Keratinocyte (primary cell): ENCODE data around the gene DOP1B. TPM values are rescaled to one million over a fixed set of nuclear protein-coding genes. Genes with fewer than 3 reads are reported as not detected.
"Not testable (repeated sequence)": the region's sequence is repeated elsewhere in the genome, so short reads cannot be mapped to it uniquely, and the experiment has no call there.

Experiments used
- DNase-seq: peaks from one replicate; pipeline ENCODE4 v3.0.0-alpha.2; 2011; ENCODE audit warnings: low read depth, missing footprints, low spot score
- FAIRE-seq: peaks from 2 replicates; lab custom pipeline; 2011; peaks lifted over from hg19 to GRCh38; lab: Jason Lieb, UNC
- H2AFZ ChIP-seq: 2 replicates; pipeline ENCODE4 v1.6.0; 2012; ENCODE audit warnings: low read length, control low read depth, inconsistent platforms; ENCODE audit not compliant: control insufficient read depth
- H3K27ac ChIP-seq: 2 replicates; pipeline ENCODE4 v1.5.1; 2011; ENCODE audit warnings: low read length; ENCODE audit not compliant: control insufficient read depth, insufficient read depth
- H3K27me3 ChIP-seq: 3 replicates; pipeline ENCODE4 v1.6.0; 2011; ENCODE audit warnings: low read length; ENCODE audit not compliant: control insufficient read depth, insufficient read depth; ENCODE audit errors: extremely low read depth
- H3K36me3 ChIP-seq, 2 experiments: 2 replicates in 1 of 2; 3 replicates in 1 of 2; pipeline ENCODE4 v1.5.1; 2011; ENCODE audit warnings: low read length in 2 of 2, mild to moderate bottlenecking in 1 of 2; ENCODE audit not compliant: control insufficient read depth in 2 of 2, insufficient read depth in 2 of 2; ENCODE audit errors: extremely low read depth in 1 of 2
- H3K4me1 ChIP-seq: 3 replicates; pipeline ENCODE4 v1.5.1; 2011; ENCODE audit warnings: low read length; ENCODE audit not compliant: control insufficient read depth, insufficient read depth; ENCODE audit errors: extremely low read depth
- H3K4me2 ChIP-seq: 3 replicates; pipeline ENCODE4 v1.6.0; 2011; ENCODE audit warnings: low read depth, low read length; ENCODE audit not compliant: control insufficient read depth, insufficient read depth; ENCODE audit errors: extremely low read depth
- H3K4me3 ChIP-seq, 3 experiments: fragments of 200-600 bp in 1 of 3; sonication (generic) in 1 of 3; 2 replicates in 2 of 3; 3 replicates in 1 of 3; pipeline ENCODE4 v1.5.1; 2011 to 2016; ENCODE audit warnings: low read length in 3 of 3, mild to moderate bottlenecking in 3 of 3, control low read depth in 2 of 3, inconsistent platforms in 1 of 3, low read depth in 1 of 3, mixed read lengths in 1 of 3, mixed run types in 1 of 3, moderate library complexity in 1 of 3; ENCODE audit not compliant: control insufficient read depth in 2 of 3, insufficient read depth in 2 of 3; ENCODE audit errors: extremely low read depth in 1 of 3
- H3K79me2 ChIP-seq: 2 replicates; pipeline ENCODE4 v1.6.0; 2012; ENCODE audit warnings: low read length; ENCODE audit not compliant: control insufficient read depth, insufficient read depth
- H3K9ac ChIP-seq: 3 replicates; pipeline ENCODE4 v1.6.0; 2011; ENCODE audit warnings: low read length; ENCODE audit not compliant: control insufficient read depth, insufficient read depth; ENCODE audit errors: extremely low read depth
- H3K9me1 ChIP-seq: 3 replicates; pipeline ENCODE4 v1.6.0; 2011; ENCODE audit warnings: low read length; ENCODE audit not compliant: control insufficient read depth, insufficient read depth; ENCODE audit errors: extremely low read depth
- H3K9me3 ChIP-seq: 2 replicates; pipeline ENCODE4 v1.5.1; 2012; ENCODE audit warnings: low read depth, low read length; ENCODE audit not compliant: control insufficient read depth
- H4K20me1 ChIP-seq: 3 replicates; pipeline ENCODE4 v1.6.0; 2011; ENCODE audit warnings: low read length; ENCODE audit not compliant: control insufficient read depth, insufficient read depth; ENCODE audit errors: extremely low read depth
- CTCF ChIP-seq, 3 experiments: IDR thresholded peaks in 1 of 3; conservative IDR thresholded peaks in 1 of 3; optimal IDR thresholded peaks in 1 of 3; 2 replicates in 2 of 3; 3 replicates in 1 of 3; pipeline versions ENCODE3 to v1.5.1; 2011; ENCODE audit warnings: low read length in 3 of 3, mild to moderate bottlenecking in 3 of 3, moderate library complexity in 2 of 3, control low read depth in 1 of 3, inconsistent platforms in 1 of 3; ENCODE audit not compliant: insufficient read depth in 2 of 3; ENCODE audit errors: extremely low read depth in 1 of 3
- EZH2 ChIP-seq: IDR thresholded peaks from one replicate; pipeline ENCODE4 v1.6.1; 2012; ENCODE audit warnings: inconsistent platforms, mild to moderate bottlenecking, low read length, moderate library complexity
- dilution Hi-C: fragments of 300-500 bp; cut with MboI; formaldehyde crosslinking; loops from one replicate; pipeline ENCODE4 v1.7.0; 2020; ENCODE audit warnings: low sequenced_read_pairs; ENCODE audit not compliant: extremely low pct_ligation_motif_present
- polyA plus RNA-seq, 5 experiments: library from polyadenylated mRNA; depleted of rRNA in 3 of 5; stranded (reverse) in 3 of 5; stranded (forward) in 1 of 5; unstranded in 1 of 5; fragments of >200 nt; gene quantifications; 1 replicate in 1 of 5; 2 replicates in 3 of 5; 3 replicates in 1 of 5; pipeline versions ENCODE4 v1.2.1 to v1.2.3, GENCODE V29; 2011 to 2012; ENCODE audit warnings: missing spikeins in 2 of 5, low read depth in 1 of 5, low replicate concordance in 1 of 5

Gene DOP1B
- polyA plus RNA-seq, 1 donor (not counting 4 experiments of a cell fraction or from before 2014, with no cell fraction given): 2.9 TPM

- Histone ChIP-seq H3K4me3 (no peak overlapping the region), H3K27ac (no peak overlapping the region), H3K4me1 (peaks cover 21% of the 10 kb centered on the region), H3K4me2 (no peak overlapping the region), H3K9ac (no peak overlapping the region), H3K79me2 (no peaks in the 10 kb centered on the region), H2AFZ (no peak overlapping the region), H3K36me3 (no peaks in the 10 kb centered on the region), H4K20me1 (no peaks in the 10 kb centered on the region), H3K27me3 (no peaks in the 10 kb centered on the region), H3K9me3 (no peaks in the 10 kb centered on the region), H3K9me1 (no peaks in the 10 kb centered on the region)
- dilution Hi-C loops: loop anchor here (10.0 kb wide), 1 partner anchor 166 kb away; no protein-coding TSS in a partner anchor
- DNase-seq: no peak
- no peak for FAIRE-seq
- no peak for TF ChIP-seq EZH2
- TF ChIP-seq CTCF (optimal IDR thresholded peaks at IDR 0.05 in 1 of 3, IDR thresholded peaks at IDR 0.05 in 1 of 3, conservative IDR thresholded peaks at IDR 0.05 in 1 of 3; ENCODE audit: extremely low read depth in 1 of 3, insufficient read depth in 2 of 3, low read length in 3 of 3): no peak
Observed at GRCh38 chr21:36199021-36199420, 42.4 kb downstream of the DOP1B start.

GRCh38 chr21:36199575-36199974 lies 43.0 kb downstream of the DOP1B start:
- not testable (repeated sequence) for H2AFZ ChIP-seq, H3K9me3 ChIP-seq, H3K9me1 ChIP-seq, H3K4me2 ChIP-seq, H4K20me1 ChIP-seq, H3K27ac ChIP-seq, DNase-seq, H3K36me3 ChIP-seq, H3K79me2 ChIP-seq, H3K27me3 ChIP-seq, FAIRE-seq, H3K4me3 ChIP-seq, H3K9ac ChIP-seq
- H3K4me1 ChIP-seq: peaks cover 23% of the 10 kb centered on the region
- dilution Hi-C loops: loop anchor here (10.0 kb wide), 1 partner anchor 165 kb away; no protein-coding TSS in a partner anchor

GRCh38 chr21:36200081-36200561 lies 43.5 kb downstream of the DOP1B start:
- Histone ChIP-seq H3K4me3 (no peak overlapping the region), H4K20me1 (no peaks in the 10 kb centered on the region), H3K27me3 (no peaks in the 10 kb centered on the region)

More at GRCh38 chr21:36200081-36200561, 43.5 kb downstream of the DOP1B start:
- dilution Hi-C loops: no loop called here
- Histone ChIP-seq H3K9me1 (no peaks in the 10 kb centered on the region), H3K79me2 (no peaks in the 10 kb centered on the region), H3K27ac (no peak overlapping the region), H3K9me3 (no peaks in the 10 kb centered on the region), H2AFZ (no peak overlapping the region), H3K4me2 (no peak overlapping the region), H3K36me3 (no peaks in the 10 kb centered on the region), H3K4me1 (peaks cover 23% of the 10 kb centered on the region), H3K9ac (no peak overlapping the region)
- FAIRE-seq (no peak), DNase-seq (no peak)
- TF ChIP-seq CTCF (optimal IDR thresholded peaks at IDR 0.05 in 1 of 3, IDR thresholded peaks at IDR 0.05 in 1 of 3, conservative IDR thresholded peaks at IDR 0.05 in 1 of 3; ENCODE audit: extremely low read depth in 1 of 3, insufficient read depth in 2 of 3, low read length in 3 of 3): no peak
- TF ChIP-seq EZH2: no peak
